ENCODE measurements around the gene SP100. TPM values are rescaled to one million over a fixed set of nuclear protein-coding genes. Genes with fewer than 3 reads are reported as not detected.

Gene SP100
- total RNA-seq, 2 donors from 2014 or later = 0.11 to 0.70 TPM

GRCh38 chr2:230520875-230521155 lies 104.8 kb downstream of the SP100 start:
- H3K9me3 Mint-ChIP-seq = peaks cover 42% of the 10 kb centered on the region
- Histone ChIP-seq H3K4me3 (ENCODE audit: low read length) (no peak overlapping the region), H3K36me3 (ENCODE audit: control insufficient read depth, insufficient read depth, low read length) (no peaks in the 10 kb centered on the region), H3K4me1 (ENCODE audit: control insufficient read depth, insufficient read depth, low read length) (no peaks in the 10 kb centered on the region), H3K9me3 (ENCODE audit: control insufficient read depth, low read length) (peaks cover 13% of the 10 kb centered on the region), H3K27me3 (ENCODE audit: control insufficient read depth, insufficient read depth, low read length, poor library complexity, severe bottlenecking) (no peaks in the 10 kb centered on the region), H3K9ac (ENCODE audit: extremely low read depth, low read length, poor library complexity, severe bottlenecking) (no peak overlapping the region), H3K27ac (ENCODE audit: low read depth, low read length) (no peak overlapping the region)
- no peak overlapping the region for H3K27ac Mint-ChIP-seq
- H3K4me3 Mint-ChIP-seq = no peak overlapping the region
- no peak for TF ChIP-seq CTCF (conservative IDR thresholded peaks at IDR 0.05)
- DNase-seq = no peak
- no peaks in the 10 kb centered on the region for H3K36me3 Mint-ChIP-seq (ENCODE audit: low read depth)
- H3K4me1 Mint-ChIP-seq = no peaks in the 10 kb centered on the region
- H3K27me3 Mint-ChIP-seq (ENCODE audit: insufficient read depth) = no peaks in the 10 kb centered on the region

GRCh38 chr2:230521386-230521785 lies 105.4 kb downstream of the SP100 start:
- H3K4me3 ChIP-seq (ENCODE audit: low read length) = no peak overlapping the region
- no peak for TF ChIP-seq CTCF (conservative IDR thresholded peaks at IDR 0.05)
- no peaks in the 10 kb centered on the region for H3K27me3 ChIP-seq (ENCODE audit: control insufficient read depth, insufficient read depth, low read length, poor library complexity, severe bottlenecking)
- peaks cover 13% of the 10 kb centered on the region for H3K9me3 ChIP-seq (ENCODE audit: control insufficient read depth, low read length)
- DNase-seq = no peak
- no peaks in the 10 kb centered on the region for H3K36me3 ChIP-seq (ENCODE audit: control insufficient read depth, insufficient read depth, low read length)
- H3K27me3 Mint-ChIP-seq (ENCODE audit: insufficient read depth) = no peaks in the 10 kb centered on the region
- no peaks in the 10 kb centered on the region for H3K36me3 Mint-ChIP-seq (ENCODE audit: low read depth)
- H3K9me3 Mint-ChIP-seq = peaks cover 48% of the 10 kb centered on the region
- no peak overlapping the region for H3K4me3 Mint-ChIP-seq
- H3K27ac Mint-ChIP-seq = no peak overlapping the region
- H3K27ac ChIP-seq (ENCODE audit: low read depth, low read length) = no peak overlapping the region
- H3K9ac ChIP-seq (ENCODE audit: extremely low read depth, low read length, poor library complexity, severe bottlenecking) = no peak overlapping the region
- H3K4me1 ChIP-seq (ENCODE audit: control insufficient read depth, insufficient read depth, low read length) = no peaks in the 10 kb centered on the region
- H3K4me1 Mint-ChIP-seq = no peaks in the 10 kb centered on the region
- 74 to 84% methylated on average over 2 of the region's 2 CpGs for WGBS, 2 experiments (ENCODE audit: insufficient coverage in 1 of 2, insufficient read length in 1 of 2)

GRCh38 chr2:230525682-230526081 lies 109.7 kb downstream of the SP100 start:
- H3K9ac ChIP-seq (ENCODE audit: extremely low read depth, low read length, poor library complexity, severe bottlenecking) = no peak overlapping the region
- 67 to 96% methylated on average over 1 to 3 of the region's 3 CpGs for WGBS, 2 experiments (ENCODE audit: insufficient coverage in 1 of 2, insufficient read length in 1 of 2)
- no peaks in the 10 kb centered on the region for H3K4me1 ChIP-seq (ENCODE audit: control insufficient read depth, insufficient read depth, low read length)

More at GRCh38 chr2:230525682-230526081, 109.7 kb downstream of the SP100 start:
- Mint-ChIP-seq H3K36me3 (ENCODE audit: low read depth) (no peaks in the 10 kb centered on the region), H3K4me3 (no peak overlapping the region), H3K4me1 (no peaks in the 10 kb centered on the region), H3K27me3 (ENCODE audit: insufficient read depth) (peaks cover 2% of the 10 kb centered on the region), H3K27ac (no peak overlapping the region), H3K9me3 (peaks cover 68% of the 10 kb centered on the region)
- Histone ChIP-seq H3K9me3 (ENCODE audit: control insufficient read depth, low read length) (peaks cover 13% of the 10 kb centered on the region), H3K36me3 (ENCODE audit: control insufficient read depth, insufficient read depth, low read length) (no peaks in the 10 kb centered on the region), H3K27me3 (ENCODE audit: control insufficient read depth, insufficient read depth, low read length, poor library complexity, severe bottlenecking) (no peaks in the 10 kb centered on the region), H3K27ac (ENCODE audit: low read depth, low read length) (no peak overlapping the region), H3K4me3 (ENCODE audit: low read length) (no peak overlapping the region)
- no peak for DNase-seq
- TF ChIP-seq CTCF (conservative IDR thresholded peaks at IDR 0.05) = no peak

Measured in endodermal cell (in vitro differentiated cells).